Stimulated activated CD4-positive, alpha-beta T cell treated with anti-CD3 and anti-CD28 coated beads, Interleukin-1b, Interleukin-23, amount 100 ng/mL, for 48 hours (primary cell): Measurements from ENCODE around the gene AMZ1.
"Not testable (repeated sequence)": the region's sequence is repeated elsewhere in the genome, so short reads cannot be mapped to it uniquely, and the experiment has no call there.

ENCODE experiments used
- DNase-seq: peaks from one replicate; pipeline ENCODE4 v3.0.0-alpha.2; 2020

Gene AMZ1

GRCh38 chr7:2692543-2692942 is 4.5 kb downstream of the AMZ1 start:
- no peak for DNase-seq

- DNase-seq = not testable (repeated sequence)
These were observed 5.6 kb downstream of the AMZ1 start for GRCh38 chr7:2693420-2694121.

- not testable (repeated sequence) for DNase-seq
These were observed 6.1 kb downstream of the AMZ1 start for GRCh38 chr7:2694122-2694436.

- peak; percentile 52 for DNase-seq
These were observed 10.7 kb downstream of the AMZ1 start for GRCh38 chr7:2698581-2699288.

GRCh38 chr7:2699289-2699620 is 11.3 kb downstream of the AMZ1 start:
- no peak for DNase-seq

- no peak for DNase-seq
These were observed 12.3 kb downstream of the AMZ1 start for GRCh38 chr7:2700141-2700850.

GRCh38 chr7:2701424-2701823 is 13.4 kb downstream of the AMZ1 start:
- DNase-seq = no peak

- DNase-seq = no peak
These were observed 14.0 kb downstream of the AMZ1 start for GRCh38 chr7:2701832-2702593.

- no peak for DNase-seq
These were observed 14.6 kb downstream of the AMZ1 start for GRCh38 chr7:2702594-2702957.

- DNase-seq = no peak
These were observed 17.5 kb downstream of the AMZ1 start for GRCh38 chr7:2705371-2706096.

GRCh38 chr7:2706685-2707126 is 18.7 kb downstream of the AMZ1 start:
- DNase-seq = no peak

GRCh38 chr7:2707481-2707880 is 19.5 kb downstream of the AMZ1 start:
- DNase-seq = no peak

GRCh38 chr7:2708041-2708440 is 20.0 kb downstream of the AMZ1 start:
- DNase-seq = no peak

- no peak for DNase-seq
These were observed 20.7 kb downstream of the AMZ1 start for GRCh38 chr7:2708547-2709310.

GRCh38 chr7:2709553-2710285 is 21.7 kb downstream of the AMZ1 start:
- peak; percentile 78 for DNase-seq

GRCh38 chr7:2710286-2710655 is 22.3 kb downstream of the AMZ1 start:
- DNase-seq = peak; percentile 39

- peak; percentile 27 for DNase-seq
These were observed 23.0 kb downstream of the AMZ1 start for GRCh38 chr7:2710901-2711551.

GRCh38 chr7:2711895-2712675 is 24.1 kb downstream of the AMZ1 start:
- DNase-seq = no peak

GRCh38 chr7:2713370-2713769 is 25.4 kb downstream of the AMZ1 start:
- DNase-seq = no peak

GRCh38 chr7:2713978-2714377 is 26.0 kb downstream of the AMZ1 start:
- no peak for DNase-seq
